Measurements from ENCODE around the gene MAGI3.
A peak's percentile ranks its signal among the peaks of the same experiment; 100 is the strongest.

The MAGI3 gene

GRCh38 chr1:113662101-113662500 lies 271.8 kb downstream of the MAGI3 start (continued):
- TF ChIP-seq KLF17 (tag by site-specific recombination; IDR thresholded peaks at IDR 0.05) (no peak), SALL2 (tag by site-specific recombination; IDR thresholded peaks at IDR 0.05; ENCODE audit: borderline replicate concordance) (no peak), ZNF157 (tag by site-specific recombination; IDR thresholded peaks at IDR 0.05) (no peak), ZBTB20 (tag by site-specific recombination; IDR thresholded peaks at IDR 0.05) (no peak)

GRCh38 chr1:113663165-113663951 lies 273.0 kb downstream of the MAGI3 start:
- Histone ChIP-seq H3K36me3 (ENCODE audit: control insufficient read depth in 2 of 2, insufficient read depth in 1 of 2, low read length in 2 of 2) (peaks cover 0 to 3% of the 10 kb centered on the region in 2 experiments; a peak in 1 of 3 replicates), H3K9me3 (ENCODE audit: control insufficient read depth, insufficient read depth, low read depth, low read length) (no peaks in the 10 kb centered on the region), H3K27ac (ENCODE audit: extremely low read depth, low read depth, low read length) (no peak overlapping the region), H3K4me3 (ENCODE audit: low read depth, low read length) (no peak overlapping the region), H3K4me1 (ENCODE audit: control insufficient read depth, insufficient read depth, low read length) (no peaks in the 10 kb centered on the region)
- CTCF ChIA-PET = interaction anchor here (0.7 kb wide), 1 partner anchor 43 kb away, joined by 3 read pairs; no protein-coding TSS in a partner anchor
- POLR2A ChIA-PET = no interaction called here
- TF ChIP-seq RBAK (tag by site-specific recombination; IDR thresholded peaks at IDR 0.05) (no peak), ZNF140 (tag by site-specific recombination; IDR thresholded peaks at IDR 0.05) (peak; percentile 26; the same call in 1 of the 2 replicates)

GRCh38 chr1:113665071-113665470 lies 274.8 kb downstream of the MAGI3 start:
- POLR2A ChIA-PET = no interaction called here
- Histone ChIP-seq H3K27ac (ENCODE audit: extremely low read depth, low read depth, low read length) (no peak overlapping the region), H3K36me3 (ENCODE audit: control insufficient read depth in 2 of 2, insufficient read depth in 1 of 2, low read length in 2 of 2) (peaks cover 0 to 3% of the 10 kb centered on the region in 2 experiments; a peak in 1 of 3 replicates), H3K9me3 (ENCODE audit: control insufficient read depth, insufficient read depth, low read depth, low read length) (no peaks in the 10 kb centered on the region), H3K4me3 (ENCODE audit: low read depth, low read length) (no peak overlapping the region), H3K4me1 (ENCODE audit: control insufficient read depth, insufficient read depth, low read length) (no peaks in the 10 kb centered on the region)
- TF ChIP-seq BCL11A (tag by site-specific recombination; IDR thresholded peaks at IDR 0.05; ENCODE audit: low read depth) (no peak), ZNF280C (tag by site-specific recombination; IDR thresholded peaks at IDR 0.05) (no peak), ZBTB26 (tag by site-specific recombination; optimal IDR thresholded peaks at IDR 0.05) (no peak), WT1 (tag by site-specific recombination; IDR thresholded peaks at IDR 0.05) (no peak), ZNF223 (tag by site-specific recombination; IDR thresholded peaks at IDR 0.05) (no peak), ZNF426 (tag by site-specific recombination; IDR thresholded peaks at IDR 0.05) (no peak), OSR2 (tag by site-specific recombination; IDR thresholded peaks at IDR 0.05) (no peak), ZNF747 (tag by site-specific recombination; IDR thresholded peaks at IDR 0.05) (no peak), ZNF501 (tag by site-specific recombination; IDR thresholded peaks at IDR 0.05) (no peak)
- TF ChIP-seq, protein P1, sequence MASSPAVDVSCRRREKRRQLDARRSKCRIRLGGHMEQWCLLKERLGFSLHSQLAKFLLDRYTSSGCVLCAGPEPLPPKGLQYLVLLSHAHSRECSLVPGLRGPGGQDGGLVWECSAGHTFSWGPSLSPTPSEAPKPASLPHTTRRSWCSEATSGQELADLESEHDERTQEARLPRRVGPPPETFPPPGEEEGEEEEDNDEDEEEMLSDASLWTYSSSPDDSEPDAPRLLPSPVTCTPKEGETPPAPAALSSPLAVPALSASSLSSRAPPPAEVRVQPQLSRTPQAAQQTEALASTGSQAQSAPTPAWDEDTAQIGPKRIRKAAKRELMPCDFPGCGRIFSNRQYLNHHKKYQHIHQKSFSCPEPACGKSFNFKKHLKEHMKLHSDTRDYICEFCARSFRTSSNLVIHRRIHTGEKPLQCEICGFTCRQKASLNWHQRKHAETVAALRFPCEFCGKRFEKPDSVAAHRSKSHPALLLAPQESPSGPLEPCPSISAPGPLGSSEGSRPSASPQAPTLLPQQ (tag by site-specific recombination; IDR thresholded peaks at IDR 0.05) = no peak
- TF ChIP-seq, protein P2, sequence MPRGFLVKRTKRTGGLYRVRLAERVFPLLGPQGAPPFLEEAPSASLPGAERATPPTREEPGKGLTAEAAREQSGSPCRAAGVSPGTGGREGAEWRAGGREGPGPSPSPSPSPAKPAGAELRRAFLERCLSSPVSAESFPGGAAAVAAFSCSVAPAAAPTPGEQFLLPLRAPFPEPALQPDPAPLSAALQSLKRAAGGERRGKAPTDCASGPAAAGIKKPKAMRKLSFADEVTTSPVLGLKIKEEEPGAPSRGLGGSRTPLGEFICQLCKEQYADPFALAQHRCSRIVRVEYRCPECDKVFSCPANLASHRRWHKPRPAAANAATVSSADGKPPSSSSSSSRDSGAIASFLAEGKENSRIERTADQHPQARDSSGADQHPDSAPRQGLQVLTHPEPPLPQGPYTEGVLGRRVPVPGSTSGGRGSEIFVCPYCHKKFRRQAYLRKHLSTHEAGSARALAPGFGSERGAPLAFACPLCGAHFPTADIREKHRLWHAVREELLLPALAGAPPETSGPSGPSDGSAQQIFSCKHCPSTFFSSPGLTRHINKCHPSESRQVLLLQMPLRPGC (tag by site-specific recombination; IDR thresholded peaks at IDR 0.05) = no peak
- CTCF ChIA-PET = interaction anchor here (0.6 to 0.8 kb wide), 2 partner anchors 11 to 76 kb away, joined by 3 to 4 read pairs; no protein-coding TSS in a partner anchor
